Measurements from ENCODE around the gene GAB2. TPM values are rescaled to one million over a fixed set of nuclear protein-coding genes. Genes with fewer than 3 reads are reported as not detected.

GAB2 gene
- total and polyA plus RNA-seq, 10 of the 15 experiments (the other 5 are each of a cell fraction or from before 2014, with no cell fraction given), result 0.69 to 12.6 (median 3.8) TPM

DNA sequence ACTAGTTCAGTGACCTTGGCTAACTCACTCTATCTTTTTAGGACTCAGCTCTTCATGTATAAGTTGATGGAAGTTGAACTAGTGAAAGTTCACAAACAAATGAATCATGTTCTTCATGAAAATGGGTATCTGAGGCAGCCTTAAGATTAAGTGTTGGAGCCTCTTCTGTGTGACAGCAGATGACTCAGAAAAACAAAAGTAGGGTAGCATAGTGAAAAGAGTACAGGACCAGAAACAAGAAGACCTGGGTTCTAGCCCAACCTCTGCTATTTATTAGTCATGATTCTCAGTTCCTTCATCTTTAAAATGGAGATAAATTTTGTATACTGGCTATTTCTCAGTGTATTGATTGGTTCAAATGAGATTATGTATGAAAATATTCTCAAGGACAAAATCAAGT lies 168.7 kb downstream of the GAB2 start:
- Histone ChIP-seq H3K27ac (ENCODE audit: control insufficient read depth, insufficient read depth) (no peak overlapping the region), H3K27me3 (replicated peaks in 1 of 2; ENCODE audit: control insufficient read depth in 2 of 2, insufficient read depth in 2 of 2, low read length in 1 of 2) (no peaks in the 10 kb centered on the region), H4K20me1 (ENCODE audit: control insufficient read depth, insufficient read depth) (no peaks in the 10 kb centered on the region), H3K9ac (ENCODE audit: control insufficient read depth, insufficient read depth, low read length) (no peak overlapping the region), H3K79me2 (ENCODE audit: control insufficient read depth, insufficient read depth, low read length) (no peaks in the 10 kb centered on the region), H3K36me3 (ENCODE audit: control insufficient read depth in 2 of 2, insufficient read depth in 2 of 2, low read length in 1 of 2) (no peaks in the 10 kb centered on the region), H3K4me1 (ENCODE audit: control insufficient read depth, insufficient read depth, low read length) (peaks cover 5% of the 10 kb centered on the region), H3K9me3 (replicated peaks; ENCODE audit: control insufficient read depth, insufficient read depth, low read length) (no peaks in the 10 kb centered on the region), H2AFZ (ENCODE audit: control insufficient read depth, low read depth, low read length) (no peak overlapping the region), H3K4me2 (ENCODE audit: control insufficient read depth, insufficient read depth) (peak overlapping the region; percentile 13; the same call in 1 of the 2 replicates), H3K4me3 (no peak overlapping the region)
- ChIA-PET POLR2A (no interaction called here), CTCF (no interaction called here), RAD21 (ENCODE audit: unreplicated experiment) (no interaction called here), SMC1A (ENCODE audit: uncharacterized antibody, unreplicated experiment) (no interaction called here)
- intact Hi-C loops (cut with micrococcal nuclease; ENCODE audit: unreplicated experiment), result no loop called here
- ATAC-seq, result peak; percentile 40
- DNase-seq (ENCODE audit: low read depth, low spot score), result no peak
- in situ Hi-C loops (cut with MboI), result no loop called here
- no peak for FAIRE-seq
- TF ChIP-seq SP1 (IDR thresholded peaks at IDR 0.05; ENCODE audit: low read depth, low read length) (no peak), RB1 (IDR thresholded peaks at IDR 0.05; ENCODE audit: borderline replicate concordance) (no peak), SUPT20H (IDR thresholded peaks at IDR 0.05; ENCODE audit: borderline replicate concordance, control insufficient read depth, low read depth, low read length) (no peak), CEBPB (IDR thresholded peaks at IDR 0.05; ENCODE audit: borderline replicate concordance in 1 of 2, low read depth in 2 of 2, low read length in 2 of 2) (no peak), RELA (IDR thresholded peaks at IDR 0.05; ENCODE audit: borderline replicate concordance, partially characterized antibody) (no peak), SMC3 (IDR thresholded peaks at IDR 0.05; ENCODE audit: borderline replicate concordance, low read length) (no peak), TCF3 (IDR thresholded peaks at IDR 0.05; ENCODE audit: borderline replicate concordance, insufficient read depth, low read depth, low read length) (no peak), CBX3 (IDR thresholded peaks at IDR 0.05; ENCODE audit: borderline replicate concordance, low read depth) (no peak), RAD51 (IDR thresholded peaks at IDR 0.05) (no peak)
- TF ChIP-seq, protein P1, sequence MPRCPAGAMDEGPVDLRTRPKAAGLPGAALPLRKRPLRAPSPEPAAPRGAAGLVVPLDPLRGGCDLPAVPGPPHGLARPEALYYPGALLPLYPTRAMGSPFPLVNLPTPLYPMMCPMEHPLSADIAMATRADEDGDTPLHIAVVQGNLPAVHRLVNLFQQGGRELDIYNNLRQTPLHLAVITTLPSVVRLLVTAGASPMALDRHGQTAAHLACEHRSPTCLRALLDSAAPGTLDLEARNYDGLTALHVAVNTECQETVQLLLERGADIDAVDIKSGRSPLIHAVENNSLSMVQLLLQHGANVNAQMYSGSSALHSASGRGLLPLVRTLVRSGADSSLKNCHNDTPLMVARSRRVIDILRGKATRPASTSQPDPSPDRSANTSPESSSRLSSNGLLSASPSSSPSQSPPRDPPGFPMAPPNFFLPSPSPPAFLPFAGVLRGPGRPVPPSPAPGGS (IDR thresholded peaks at IDR 0.05; ENCODE audit: borderline replicate concordance, insufficient read depth, low read depth, low read length, poor library complexity, severe bottlenecking), result no peak
- TF ChIP-seq, protein P2, sequence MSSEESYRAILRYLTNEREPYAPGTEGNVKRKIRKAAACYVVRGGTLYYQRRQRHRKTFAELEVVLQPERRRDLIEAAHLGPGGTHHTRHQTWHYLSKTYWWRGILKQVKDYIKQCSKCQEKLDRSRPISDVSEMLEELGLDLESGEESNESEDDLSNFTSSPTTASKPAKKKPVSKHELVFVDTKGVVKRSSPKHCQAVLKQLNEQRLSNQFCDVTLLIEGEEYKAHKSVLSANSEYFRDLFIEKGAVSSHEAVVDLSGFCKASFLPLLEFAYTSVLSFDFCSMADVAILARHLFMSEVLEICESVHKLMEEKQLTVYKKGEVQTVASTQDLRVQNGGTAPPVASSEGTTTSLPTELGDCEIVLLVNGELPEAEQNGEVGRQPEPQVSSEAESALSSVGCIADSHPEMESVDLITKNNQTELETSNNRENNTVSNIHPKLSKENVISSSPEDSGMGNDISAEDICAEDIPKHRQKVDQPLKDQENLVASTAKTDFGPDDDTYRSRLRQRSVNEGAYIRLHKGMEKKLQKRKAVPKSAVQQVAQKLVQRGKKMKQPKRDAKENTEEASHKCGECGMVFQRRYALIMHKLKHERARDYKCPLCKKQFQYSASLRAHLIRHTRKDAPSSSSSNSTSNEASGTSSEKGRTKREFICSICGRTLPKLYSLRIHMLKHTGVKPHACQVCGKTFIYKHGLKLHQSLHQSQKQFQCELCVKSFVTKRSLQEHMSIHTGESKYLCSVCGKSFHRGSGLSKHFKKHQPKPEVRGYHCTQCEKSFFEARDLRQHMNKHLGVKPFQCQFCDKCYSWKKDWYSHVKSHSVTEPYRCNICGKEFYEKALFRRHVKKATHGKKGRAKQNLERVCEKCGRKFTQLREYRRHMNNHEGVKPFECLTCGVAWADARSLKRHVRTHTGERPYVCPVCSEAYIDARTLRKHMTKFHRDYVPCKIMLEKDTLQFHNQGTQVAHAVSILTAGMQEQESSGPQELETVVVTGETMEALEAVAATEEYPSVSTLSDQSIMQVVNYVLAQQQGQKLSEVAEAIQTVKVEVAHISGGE (CRISPR knock-in tag; IDR thresholded peaks at IDR 0.05), result no peak
- BruUV-seq (replicated peaks), result no TSS peak
